ENCODE results near the gene LTC4S.
A peak's percentile ranks its signal among the peaks of the same experiment; 100 is the strongest.

The LTC4S gene

GRCh38 chr5:179762781-179763176, 31.0 kb upstream of the LTC4S start:
- no CpG with 5 or more reads among the region's 3 CpGs for WGBS (ENCODE audit: extremely low coverage, insufficient coverage, low lambda C conversion rate)

GRCh38 chr5:179763215-179763945, 30.4 kb upstream of the LTC4S start:
- Histone ChIP-seq H2BK120ac (ENCODE audit: low read depth, low read length) (no peak overlapping the region), H3K18ac (ENCODE audit: low read length) (peak overlapping the region; percentile 53), H2BK15ac (replicated peaks; ENCODE audit: low read depth) (no peak overlapping the region), H4K5ac (ENCODE audit: low read length) (no peak overlapping the region), H3K4me3 (ENCODE audit: low read length) (no peak overlapping the region), H3K4ac (ENCODE audit: low read depth, low read length) (no peak overlapping the region), H3K23ac (ENCODE audit: low read length) (peak overlapping the region; percentile 30), H3K27me3 (ENCODE audit: insufficient read depth, low read length, poor library complexity) (no peaks in the 10 kb centered on the region), H3K4me1 (ENCODE audit: control insufficient read depth, low read depth, low read length) (no peaks in the 10 kb centered on the region), H3K79me2 (ENCODE audit: control insufficient read depth, insufficient read depth, low read length) (peaks cover 42% of the 10 kb centered on the region), H3K56ac (ENCODE audit: low read length) (peak overlapping the region; percentile 39), H4K8ac (ENCODE audit: low read depth, low read length) (no peak overlapping the region), H3K36me3 (ENCODE audit: control insufficient read depth, insufficient read depth, low read length) (peaks cover 5% of the 10 kb centered on the region), H3K4me2 (ENCODE audit: low read length) (no peak overlapping the region), H3K79me1 (ENCODE audit: low read length) (peaks cover 28% of the 10 kb centered on the region), H2BK5ac (ENCODE audit: low read length) (no peak overlapping the region), H3K9ac (ENCODE audit: low read length) (no peak overlapping the region), H3K27ac (ENCODE audit: low read depth, low read length) (no peak overlapping the region), H2AK5ac (ENCODE audit: low read length) (no peak overlapping the region)
- DNase-seq = peak; percentile 91
- WGBS (ENCODE audit: extremely low coverage, insufficient coverage, low lambda C conversion rate) = no CpG with 5 or more reads among the region's 10 CpGs

More at GRCh38 chr5:179762781-179763176, 31.0 kb upstream of the LTC4S start:
- Histone ChIP-seq H2BK120ac (ENCODE audit: low read depth, low read length) (no peak overlapping the region), H3K4me2 (ENCODE audit: low read length) (no peak overlapping the region), H3K23ac (ENCODE audit: low read length) (no peak overlapping the region), H3K27me3 (ENCODE audit: insufficient read depth, low read length, poor library complexity) (no peaks in the 10 kb centered on the region), H2BK15ac (replicated peaks; ENCODE audit: low read depth) (no peak overlapping the region), H3K9ac (ENCODE audit: low read length) (no peak overlapping the region), H2BK5ac (ENCODE audit: low read length) (no peak overlapping the region), H3K4ac (ENCODE audit: low read depth, low read length) (no peak overlapping the region), H3K27ac (ENCODE audit: low read depth, low read length) (no peak overlapping the region), H4K8ac (ENCODE audit: low read depth, low read length) (no peak overlapping the region), H3K18ac (ENCODE audit: low read length) (no peak overlapping the region), H3K79me2 (ENCODE audit: control insufficient read depth, insufficient read depth, low read length) (peaks cover 43% of the 10 kb centered on the region), H3K79me1 (ENCODE audit: low read length) (peaks cover 27% of the 10 kb centered on the region), H3K56ac (ENCODE audit: low read length) (no peak overlapping the region), H3K4me3 (ENCODE audit: low read length) (no peak overlapping the region), H2AK5ac (ENCODE audit: low read length) (no peak overlapping the region), H3K36me3 (ENCODE audit: control insufficient read depth, insufficient read depth, low read length) (peaks cover 5% of the 10 kb centered on the region), H4K5ac (ENCODE audit: low read length) (no peak overlapping the region), H3K4me1 (ENCODE audit: control insufficient read depth, low read depth, low read length) (no peaks in the 10 kb centered on the region)
- no peak for DNase-seq

DNA sequence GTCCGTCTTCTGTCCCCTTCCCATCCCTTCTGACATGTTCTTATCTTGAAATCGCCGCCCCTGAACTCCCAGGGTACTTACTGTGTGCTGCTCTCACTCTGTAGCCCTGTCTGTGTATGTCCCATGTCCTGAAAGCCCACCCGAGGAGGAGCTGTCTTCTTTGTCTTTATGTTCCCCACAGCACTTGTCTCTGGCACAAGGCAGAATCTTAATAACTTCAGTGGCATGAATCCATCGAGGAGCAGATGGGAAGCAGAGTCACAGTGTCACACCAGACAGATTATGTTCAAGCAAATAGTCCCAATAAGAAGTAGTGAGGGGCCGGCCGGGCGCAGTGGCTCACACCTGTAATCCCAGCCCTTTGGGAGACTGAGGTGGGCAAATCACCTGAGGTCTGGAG, 29.7 kb upstream of the LTC4S start:
- Histone ChIP-seq H4K5ac (ENCODE audit: low read length) (no peak overlapping the region), H2BK15ac (replicated peaks; ENCODE audit: low read depth) (no peak overlapping the region), H3K4me3 (ENCODE audit: low read length) (no peak overlapping the region), H3K27ac (ENCODE audit: low read depth, low read length) (no peak overlapping the region), H3K4me2 (ENCODE audit: low read length) (no peak overlapping the region), H3K9ac (ENCODE audit: low read length) (no peak overlapping the region), H3K79me2 (ENCODE audit: control insufficient read depth, insufficient read depth, low read length) (peaks cover 42% of the 10 kb centered on the region), H4K8ac (ENCODE audit: low read depth, low read length) (no peak overlapping the region), H3K23ac (ENCODE audit: low read length) (no peak overlapping the region), H2BK120ac (ENCODE audit: low read depth, low read length) (no peak overlapping the region), H3K56ac (ENCODE audit: low read length) (no peak overlapping the region), H3K27me3 (ENCODE audit: insufficient read depth, low read length, poor library complexity) (no peaks in the 10 kb centered on the region), H3K4ac (ENCODE audit: low read depth, low read length) (no peak overlapping the region), H2BK5ac (ENCODE audit: low read length) (no peak overlapping the region), H3K4me1 (ENCODE audit: control insufficient read depth, low read depth, low read length) (no peaks in the 10 kb centered on the region), H3K79me1 (ENCODE audit: low read length) (peaks cover 31% of the 10 kb centered on the region), H2AK5ac (ENCODE audit: low read length) (no peak overlapping the region), H3K18ac (ENCODE audit: low read length) (no peak overlapping the region), H3K36me3 (ENCODE audit: control insufficient read depth, insufficient read depth, low read length) (peaks cover 8% of the 10 kb centered on the region)
- no CpG with 5 or more reads among the region's 8 CpGs for WGBS (ENCODE audit: extremely low coverage, insufficient coverage, low lambda C conversion rate)
- DNase-seq = no peak

DNA sequence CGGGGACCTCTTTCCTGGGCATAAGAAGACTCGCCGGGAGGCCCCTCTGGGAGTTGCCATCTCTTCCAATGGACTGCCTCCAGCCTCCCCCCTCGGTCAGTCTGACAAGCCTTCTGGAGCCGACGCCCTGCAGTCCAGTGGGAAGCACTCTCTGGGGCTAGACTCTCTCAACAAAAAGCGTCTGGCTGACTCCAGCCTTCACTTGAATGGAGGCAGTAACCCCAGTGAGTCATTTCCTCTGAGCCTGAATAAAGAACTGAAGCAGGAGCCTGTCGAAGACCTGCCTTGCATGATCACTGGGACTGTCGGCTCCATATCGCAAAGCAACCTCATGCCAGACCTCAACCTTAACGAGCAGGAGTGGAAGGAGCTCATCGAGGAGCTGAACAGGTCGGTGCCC, 28.4 kb upstream of the LTC4S start:
- no peak overlapping the region for H2BK120ac ChIP-seq (ENCODE audit: low read depth, low read length)
- no peak overlapping the region for H4K8ac ChIP-seq (ENCODE audit: low read depth, low read length)
- H3K4me1 ChIP-seq (ENCODE audit: control insufficient read depth, low read depth, low read length) = no peaks in the 10 kb centered on the region
- no CpG with 5 or more reads among the region's 13 CpGs for WGBS (ENCODE audit: extremely low coverage, insufficient coverage, low lambda C conversion rate)
- no peaks in the 10 kb centered on the region for H3K27me3 ChIP-seq (ENCODE audit: insufficient read depth, low read length, poor library complexity)
- H3K79me2 ChIP-seq (ENCODE audit: control insufficient read depth, insufficient read depth, low read length) = peaks cover 28% of the 10 kb centered on the region
- H4K5ac ChIP-seq (ENCODE audit: low read length) = no peak overlapping the region
- H2BK5ac ChIP-seq (ENCODE audit: low read length) = no peak overlapping the region
- H3K23ac ChIP-seq (ENCODE audit: low read length) = no peak overlapping the region
- no peak overlapping the region for H3K4me2 ChIP-seq (ENCODE audit: low read length)
- H3K9ac ChIP-seq (ENCODE audit: low read length) = no peak overlapping the region
- no peak overlapping the region for H3K18ac ChIP-seq (ENCODE audit: low read length)
- peaks cover 13% of the 10 kb centered on the region for H3K36me3 ChIP-seq (ENCODE audit: control insufficient read depth, insufficient read depth, low read length)
- no peak overlapping the region for H3K4ac ChIP-seq (ENCODE audit: low read depth, low read length)
- H3K27ac ChIP-seq (ENCODE audit: low read depth, low read length) = peak overlapping the region; percentile 60
- no peak overlapping the region for H2AK5ac ChIP-seq (ENCODE audit: low read length)
- no peak overlapping the region for H2BK15ac ChIP-seq (replicated peaks; ENCODE audit: low read depth)
- H3K79me1 ChIP-seq (ENCODE audit: low read length) = peaks cover 21% of the 10 kb centered on the region
- H3K4me3 ChIP-seq (ENCODE audit: low read length) = no peak overlapping the region
- H3K56ac ChIP-seq (ENCODE audit: low read length) = no peak overlapping the region
- peak; percentile 44 for DNase-seq

DNA sequence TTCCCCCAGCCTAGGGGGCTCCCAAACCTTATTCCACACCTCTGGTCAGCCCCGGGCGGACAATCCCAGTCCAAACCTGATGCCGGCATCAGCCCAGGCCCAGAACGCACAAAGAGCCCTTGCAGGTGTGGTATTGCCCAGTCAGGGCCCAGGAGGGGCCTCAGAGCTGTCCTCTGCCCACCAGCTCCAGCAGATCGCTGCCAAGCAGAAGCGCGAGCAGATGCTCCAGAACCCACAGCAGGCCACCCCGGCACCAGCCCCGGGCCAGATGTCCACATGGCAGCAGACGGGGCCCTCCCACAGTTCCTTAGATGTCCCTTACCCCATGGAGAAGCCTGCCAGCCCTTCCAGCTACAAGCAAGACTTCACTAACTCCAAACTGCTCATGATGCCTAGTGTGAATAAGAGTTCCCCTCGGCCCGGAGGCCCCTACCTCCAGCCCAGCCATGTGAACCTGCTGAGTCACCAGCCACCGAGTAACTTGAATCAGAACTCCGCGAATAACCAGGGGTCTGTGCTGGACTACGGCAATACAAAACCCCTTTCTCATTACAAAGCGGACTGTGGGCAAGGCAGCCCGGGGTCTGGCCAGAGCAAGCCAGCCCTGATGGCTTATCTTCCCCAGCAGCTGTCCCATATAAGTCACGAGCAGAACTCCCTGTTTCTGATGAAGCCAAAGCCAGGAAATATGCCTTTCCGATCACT, 27.6 kb upstream of the LTC4S start:
- no peak overlapping the region for H2AK5ac ChIP-seq (ENCODE audit: low read length)
- H3K36me3 ChIP-seq (ENCODE audit: control insufficient read depth, insufficient read depth, low read length) = peaks cover 15% of the 10 kb centered on the region
- DNase-seq = no peak
- H3K4ac ChIP-seq (ENCODE audit: low read depth, low read length) = no peak overlapping the region
- no peak overlapping the region for H2BK5ac ChIP-seq (ENCODE audit: low read length)
- no peak overlapping the region for H2BK15ac ChIP-seq (replicated peaks; ENCODE audit: low read depth)
- H3K4me3 ChIP-seq (ENCODE audit: low read length) = no peak overlapping the region
- peak overlapping the region; percentile 60 for H3K56ac ChIP-seq (ENCODE audit: low read length)
- no peak overlapping the region for H4K8ac ChIP-seq (ENCODE audit: low read depth, low read length)
- H3K27ac ChIP-seq (ENCODE audit: low read depth, low read length) = peak overlapping the region; percentile 60
- peak overlapping the region; percentile 20 for H3K9ac ChIP-seq (ENCODE audit: low read length)
- no CpG with 5 or more reads among the region's 20 CpGs for WGBS (ENCODE audit: extremely low coverage, insufficient coverage, low lambda C conversion rate)
- peaks cover 20% of the 10 kb centered on the region for H3K79me1 ChIP-seq (ENCODE audit: low read length)
- no peaks in the 10 kb centered on the region for H3K27me3 ChIP-seq (ENCODE audit: insufficient read depth, low read length, poor library complexity)
- no peak overlapping the region for H3K4me2 ChIP-seq (ENCODE audit: low read length)
- H3K4me1 ChIP-seq (ENCODE audit: control insufficient read depth, low read depth, low read length) = no peaks in the 10 kb centered on the region
- H4K5ac ChIP-seq (ENCODE audit: low read length) = no peak overlapping the region
- peak overlapping the region; percentile 20 for H3K18ac ChIP-seq (ENCODE audit: low read length)
- H3K23ac ChIP-seq (ENCODE audit: low read length) = no peak overlapping the region
- peaks cover 26% of the 10 kb centered on the region for H3K79me2 ChIP-seq (ENCODE audit: control insufficient read depth, insufficient read depth, low read length)
- no peak overlapping the region for H2BK120ac ChIP-seq (ENCODE audit: low read depth, low read length)

All from mesendoderm (in vitro differentiated cells).